T-cell (primary cell): ENCODE data around the gene AGXT. TPM values are rescaled to one million over a fixed set of nuclear protein-coding genes. Genes with fewer than 3 reads are reported as not detected.
A peak's percentile ranks its signal among the peaks of the same experiment; 100 is the strongest.

ENCODE experiments used
- ATAC-seq, 4 experiments: fragments of 200-7000 bp in 3 of 4; fragments of 150-1000 bp in 1 of 4; cut with Tn5 transposase; replicated peaks in 1 of 4; 1 replicate in 3 of 4; 2 replicates in 1 of 4; pipeline ENCODE4 v1.10.0; 2021; ENCODE audit warnings: moderate library complexity in 3 of 4, mild to moderate bottlenecking in 2 of 4, moderate number of reproducible peaks in 1 of 4
- CTCF ChIA-PET, 2 donors: fragments of 300-600 bp; sonication (Branson Sonifier 250); formaldehyde crosslinking; loops; one replicate each; lab custom pipeline; 2022; ENCODE audit warnings: antibody characterized with exemption in 2 of 2; lab: Charles Lee
- POLR2A ChIA-PET, 2 donors: fragments of 300-600 bp; sonication (Branson Sonifier 250); formaldehyde crosslinking; loops; one replicate each; lab custom pipeline; 2022; ENCODE audit warnings: antibody characterized with exemption in 2 of 2; lab: Charles Lee
- DNase-seq, 35 experiments: peaks; one replicate each; pipeline versions ENCODE4 v3.0.0 to v3.0.0-alpha.2; 2013 to 2023
- H3K27ac ChIP-seq: one replicate; pipeline ENCODE4 v1.5.1; 2013; ENCODE audit warnings: low read length
- H3K27me3 ChIP-seq, 2 experiments: replicated peaks in 1 of 2; 1 replicate in 1 of 2; 2 replicates in 1 of 2; pipeline versions ENCODE4 v1.6.1 to v1.7.0; 2013; ENCODE audit warnings: low read length in 1 of 2, mixed read lengths in 1 of 2; ENCODE audit not compliant: control insufficient read depth in 2 of 2, insufficient read depth in 2 of 2; ENCODE audit errors: extremely low read depth in 1 of 2
- H3K36me3 ChIP-seq, 2 donors: 1 replicate in 1 of 2; 2 replicates in 1 of 2; pipeline versions ENCODE4 v1.6.1 to v1.7.0; 2013; ENCODE audit warnings: low read length in 1 of 2; ENCODE audit not compliant: control insufficient read depth in 2 of 2, insufficient read depth in 1 of 2; ENCODE audit errors: extremely low read depth in 1 of 2
- H3K4me1 ChIP-seq, 2 experiments: 1 replicate in 1 of 2; 2 replicates in 1 of 2; pipeline versions ENCODE4 v1.6.1 to v1.7.0; 2013; ENCODE audit warnings: low read length in 2 of 2, mixed read lengths in 1 of 2; ENCODE audit not compliant: insufficient read depth in 2 of 2, control insufficient read depth in 1 of 2; ENCODE audit errors: extremely low read depth in 1 of 2
- H3K4me3 ChIP-seq, 2 donors: 1 replicate in 1 of 2; 2 replicates in 1 of 2; pipeline versions ENCODE4 v1.5.1 to v1.7.0; 2013; ENCODE audit warnings: mild to moderate bottlenecking in 2 of 2, low read length in 1 of 2, moderate library complexity in 1 of 2; ENCODE audit not compliant: control insufficient read depth in 1 of 2; ENCODE audit errors: extremely low read depth in 1 of 2
- H3K9me3 ChIP-seq: 2 replicates; pipeline ENCODE4 v1.7.0; 2013
- H3K27ac Mint-ChIP-seq, 2 donors: one replicate each; pipeline ENCODE4 v1.8.0; 2020 to 2021; ENCODE audit warnings: mild to moderate bottlenecking in 2 of 2, mixed read lengths in 2 of 2
- H3K27me3 Mint-ChIP-seq, 2 donors: one replicate each; pipeline ENCODE4 v1.8.0; 2021 to 2022; ENCODE audit warnings: mixed read lengths in 2 of 2
- H3K36me3 Mint-ChIP-seq: one replicate; pipeline ENCODE4 v1.8.0; 2021; ENCODE audit warnings: mixed read lengths
- H3K4me1 Mint-ChIP-seq, 3 donors: one replicate each; pipeline ENCODE4 v1.8.0; 2020 to 2022; ENCODE audit warnings: mixed read lengths in 3 of 3, mild to moderate bottlenecking in 1 of 3
- H3K4me3 Mint-ChIP-seq, 3 donors: one replicate each; pipeline ENCODE4 v1.8.0; 2020 to 2022; ENCODE audit warnings: mild to moderate bottlenecking in 3 of 3, mixed read lengths in 3 of 3, moderate library complexity in 3 of 3
- H3K9me3 Mint-ChIP-seq, 3 donors: one replicate each; pipeline ENCODE4 v1.8.0; 2020 to 2022; ENCODE audit warnings: mixed read lengths in 3 of 3
- WGBS: methylation state at CpG from one replicate; pipeline ENCODE4 v1.1.5; 2013; ENCODE audit warnings: missing lambda C conversion rate; ENCODE audit not compliant: insufficient coverage; 5-methylcytosine and 5-hydroxymethylcytosine counted together
- total RNA-seq, 35 experiments: library from RNA in 6 of 35; stranded (reverse) in 6 of 35; fragments of 120-200 nt in 1 of 35; gene quantifications; one replicate each; pipeline versions ENCODE4 v1.2.1 to v1.2.4 and lab custom pipeline; 2013 to 2026

The AGXT gene
- total RNA-seq, 5 donors from 2014 or later (not counting 1 experiment from before 2014, with no cell fraction given), result 0.41 to 0.88 (median 0.76) TPM; not detected in 2

- WGBS, result 71% methylated on average over 13 of the region's 17 CpGs
- H3K36me3 ChIP-seq, result no peaks in the 10 kb centered on the region
- ATAC-seq (no peak), DNase-seq (no peak)
- Mint-ChIP-seq H3K9me3 (no peaks in the 10 kb centered on the region), H3K4me3 (no peak overlapping the region), H3K36me3 (no peaks in the 10 kb centered on the region), H3K27me3 (peaks cover 5 to 28% of the 10 kb centered on the region in 2 donors), H3K27ac (no peak overlapping the region), H3K4me1 (no peaks in the 10 kb centered on the region)
- peaks cover 0 to 3% of the 10 kb centered on the region in 2 experiments for H3K4me1 ChIP-seq
- H3K9me3 ChIP-seq, result no peaks in the 10 kb centered on the region
- ChIA-PET CTCF (no interaction called here), POLR2A (no interaction called here)
- no peak overlapping the region for H3K4me3 ChIP-seq
- no peak overlapping the region for H3K27ac ChIP-seq
- peaks cover 0 to 58% of the 10 kb centered on the region in 2 experiments for H3K27me3 ChIP-seq
Measured at GRCh38 chr2:240909216-240909974, 40.8 kb downstream of the AGXT start.

- Mint-ChIP-seq H3K4me1 (peaks cover 0 to 3% (median 0%) of the 10 kb centered on the region in 3 donors), H3K27ac (no peak overlapping the region), H3K9me3 (no peaks in the 10 kb centered on the region), H3K36me3 (no peaks in the 10 kb centered on the region), H3K27me3 (peaks cover 5 to 35% of the 10 kb centered on the region in 2 donors), H3K4me3 (no peak overlapping the region)
- no peaks in the 10 kb centered on the region for H3K9me3 ChIP-seq
- H3K4me3 ChIP-seq, result no peak overlapping the region
- no peak for DNase-seq
- peaks cover 0 to 72% of the 10 kb centered on the region in 2 experiments for H3K27me3 ChIP-seq
- CTCF ChIA-PET, result no interaction called here
- peaks cover 0 to 8% of the 10 kb centered on the region in 2 experiments for H3K4me1 ChIP-seq
- ATAC-seq, result no peak
- 81% methylated on average over 17 of the region's 20 CpGs for WGBS
- POLR2A ChIA-PET, result no interaction called here
- H3K36me3 ChIP-seq, result no peaks in the 10 kb centered on the region
- H3K27ac ChIP-seq, result no peak overlapping the region
Measured at GRCh38 chr2:240911641-240912265, 43.1 kb downstream of the AGXT start.

GRCh38 chr2:240912878-240913809, 44.5 kb downstream of the AGXT start:
- ATAC-seq (no peak), DNase-seq (no peak)
- Histone ChIP-seq H3K27me3 (peaks cover 0 to 77% of the 10 kb centered on the region in 2 experiments), H3K36me3 (no peaks in the 10 kb centered on the region), H3K27ac (no peak overlapping the region), H3K4me1 (peaks cover 0 to 8% of the 10 kb centered on the region in 2 experiments), H3K4me3 (no peak overlapping the region), H3K9me3 (no peaks in the 10 kb centered on the region)
- peaks cover 0 to 3% (median 0%) of the 10 kb centered on the region in 3 donors for H3K4me1 Mint-ChIP-seq
- H3K27ac Mint-ChIP-seq, result no peak overlapping the region
- H3K27me3 Mint-ChIP-seq, result peaks cover 5 to 34% of the 10 kb centered on the region in 2 donors
- H3K36me3 Mint-ChIP-seq, result no peaks in the 10 kb centered on the region
- CTCF ChIA-PET, result no interaction called here
- H3K4me3 Mint-ChIP-seq, result no peak overlapping the region
- whole genome bisulfite sequencing, result 80% methylated on average over 18 of the region's 21 CpGs
- POLR2A ChIA-PET, result no interaction called here
- H3K9me3 Mint-ChIP-seq, result no peaks in the 10 kb centered on the region

- Mint-ChIP-seq H3K4me3 (no peak overlapping the region), H3K27me3 (peaks cover 5 to 34% of the 10 kb centered on the region in 2 donors), H3K4me1 (peaks cover 0 to 3% (median 0%) of the 10 kb centered on the region in 3 donors), H3K27ac (no peak overlapping the region), H3K9me3 (no peaks in the 10 kb centered on the region), H3K36me3 (no peaks in the 10 kb centered on the region)
- no peak overlapping the region for H3K27ac ChIP-seq
- no peaks in the 10 kb centered on the region for H3K9me3 ChIP-seq
- peak in 34 of 35 experiments; percentile 10 to 74 (median 48) for DNase-seq
- H3K4me3 ChIP-seq, result no peak overlapping the region
- WGBS, result 57% methylated on average over 23 of the region's 36 CpGs
- H3K36me3 ChIP-seq, result no peaks in the 10 kb centered on the region
- peaks cover 0 to 8% of the 10 kb centered on the region in 2 experiments for H3K4me1 ChIP-seq
- peaks cover 0 to 77% of the 10 kb centered on the region in 2 experiments for H3K27me3 ChIP-seq
- ChIA-PET POLR2A (no interaction called here), CTCF (interaction anchor here (0.6 to 1.2 kb wide), 2 partner anchors 147 to 400 kb away, joined by 3 to 6 read pairs; no protein-coding TSS in a partner anchor)
- ATAC-seq, result peak; percentile 62 to 76 (median 72)
Measured at GRCh38 chr2:240913810-240914644, 45.4 kb downstream of the AGXT start.

GRCh38 chr2:240914645-240915525, 46.3 kb downstream of the AGXT start:
- Histone ChIP-seq H3K27ac (no peak overlapping the region), H3K36me3 (no peaks in the 10 kb centered on the region), H3K27me3 (peaks cover 0 to 70% of the 10 kb centered on the region in 2 experiments), H3K4me3 (no peak overlapping the region), H3K9me3 (no peaks in the 10 kb centered on the region), H3K4me1 (peaks cover 0 to 8% of the 10 kb centered on the region in 2 experiments)
- WGBS, result 41% methylated on average over 11 of the region's 25 CpGs
- Mint-ChIP-seq H3K9me3 (no peaks in the 10 kb centered on the region), H3K4me1 (peaks cover 0 to 3% (median 0%) of the 10 kb centered on the region in 3 donors), H3K36me3 (no peaks in the 10 kb centered on the region), H3K4me3 (no peak overlapping the region), H3K27ac (no peak overlapping the region), H3K27me3 (peaks cover 5 to 34% of the 10 kb centered on the region in 2 donors)
- POLR2A ChIA-PET, result no interaction called here
- ATAC-seq (no peak), DNase-seq (no peak)
- CTCF ChIA-PET, result interaction anchor here (0.6 to 1.2 kb wide), 2 partner anchors 147 to 401 kb away, joined by 3 to 6 read pairs; no protein-coding TSS in a partner anchor
